GM03348 (cell line): Measurements from ENCODE around the gene AP2B1.
A peak's percentile ranks its signal among the peaks of the same experiment; 100 is the strongest.

Source experiments
- DNase-seq: peaks from one replicate; pipeline ENCODE4 v3.0.0; 2012; ENCODE audit warnings: low spot score

Gene AP2B1

DNA sequence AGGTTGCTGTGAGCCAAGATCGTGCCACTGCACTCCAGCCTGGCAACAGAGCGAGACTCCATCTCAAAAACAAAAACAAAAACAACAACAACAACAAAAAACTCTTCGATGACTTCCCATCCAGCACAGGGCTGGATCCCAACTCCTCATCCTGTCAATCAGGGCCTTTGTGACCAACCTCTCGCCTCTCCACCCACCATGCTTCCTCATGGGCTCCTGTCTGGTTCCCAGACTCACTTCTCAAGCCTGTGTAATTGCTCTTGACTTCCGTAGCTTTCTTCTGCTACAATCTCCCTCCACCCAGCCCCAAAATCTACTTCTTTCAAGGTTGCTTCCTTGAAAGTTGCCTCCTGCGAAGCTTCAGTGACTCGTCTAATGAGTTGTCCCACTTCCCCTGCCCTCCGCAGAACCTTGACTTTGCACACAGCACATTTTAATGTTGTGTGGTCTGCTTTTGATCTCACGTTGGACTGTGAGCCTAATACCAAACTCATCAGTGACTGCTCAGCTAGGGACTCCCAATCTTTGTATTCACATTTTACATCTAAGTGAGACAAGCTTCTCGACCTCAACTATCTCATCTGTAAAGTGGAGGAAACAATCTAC lies 143.4 kb downstream of the AP2B1 start:
- no peak for DNase-seq

DNA sequence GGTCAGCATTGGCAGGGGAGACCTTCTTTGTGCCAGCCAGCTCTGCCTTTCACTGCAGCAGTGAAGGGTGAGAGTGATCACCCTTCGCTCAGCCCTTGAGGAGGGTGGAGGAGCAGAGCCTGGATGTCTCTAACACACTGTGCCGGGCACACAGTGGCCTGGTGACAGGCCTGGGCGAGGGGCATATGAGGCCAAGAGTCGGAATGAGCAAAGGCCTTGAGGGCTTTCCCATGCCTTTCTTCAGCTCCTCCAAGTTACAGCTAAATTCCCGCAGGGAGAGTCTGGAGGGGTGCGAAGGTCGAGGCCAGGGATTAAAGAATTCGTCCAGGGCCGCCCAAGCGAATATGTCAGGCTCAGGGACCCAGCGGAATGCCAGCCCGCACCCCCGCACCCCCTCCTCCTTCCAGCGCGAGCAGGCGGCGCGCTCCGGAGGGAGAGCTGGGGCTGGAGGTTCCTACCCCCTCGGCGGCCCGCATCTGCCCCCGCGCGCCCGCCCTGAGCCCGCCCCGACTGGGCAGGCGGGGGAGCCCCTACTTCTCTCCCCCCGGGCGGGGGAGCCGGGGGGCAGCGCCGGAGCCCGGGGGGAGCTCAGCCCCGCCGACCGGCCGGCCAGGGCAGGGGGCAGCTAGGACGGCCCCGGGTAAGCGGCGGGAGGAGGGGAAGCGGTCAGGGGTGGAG lies 144.3 kb downstream of the AP2B1 start, which contains the start of gene RASL10B:
Gene RASL10B (plus strand): TSS at position 401 of the 678 bp plus-strand sequence. CDS start 3,546 bp downstream, outside the sequence.
- peak; percentile 88 for DNase-seq

GRCh38 chr17:35731917-35732805 lies 145.0 kb downstream of the AP2B1 start:
- DNase-seq = no peak

DNA sequence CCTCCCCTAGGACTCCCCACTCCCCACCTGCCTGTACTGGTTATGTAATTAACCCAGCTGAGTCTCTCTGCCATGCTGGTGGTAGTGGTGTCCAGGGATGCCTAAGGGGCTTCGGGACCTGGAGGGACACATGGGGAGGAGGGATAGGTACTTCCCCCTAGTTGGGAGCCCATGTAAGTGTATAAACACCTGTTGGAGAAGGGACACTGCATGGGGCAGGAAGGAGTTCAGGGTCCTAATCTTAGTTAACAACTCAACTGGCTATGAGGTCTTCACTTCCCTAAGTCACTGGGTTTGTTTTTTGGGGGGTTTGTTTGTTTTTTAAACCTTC lies 145.6 kb downstream of the AP2B1 start:
- no peak for DNase-seq

DNA sequence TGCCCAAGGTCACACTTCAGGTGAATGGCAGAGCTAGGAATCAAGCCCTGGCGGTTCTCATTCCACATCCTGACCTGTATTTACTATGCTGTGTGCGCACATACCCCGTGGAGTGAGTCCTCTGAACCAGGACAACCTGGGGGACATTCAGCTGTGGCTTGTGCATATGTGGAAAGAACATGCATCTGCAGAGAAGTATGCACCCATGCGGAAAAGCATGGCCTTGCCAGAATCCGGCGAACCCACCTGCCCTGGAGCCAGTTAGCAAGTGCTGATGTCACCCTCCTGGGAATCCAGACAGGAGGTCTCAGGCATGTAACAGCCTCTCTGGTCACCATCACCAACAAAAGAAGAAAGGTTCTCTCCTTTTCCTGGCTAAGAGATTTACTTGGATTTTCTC lies 146.2 kb downstream of the AP2B1 start:
- DNase-seq = no peak

DNA sequence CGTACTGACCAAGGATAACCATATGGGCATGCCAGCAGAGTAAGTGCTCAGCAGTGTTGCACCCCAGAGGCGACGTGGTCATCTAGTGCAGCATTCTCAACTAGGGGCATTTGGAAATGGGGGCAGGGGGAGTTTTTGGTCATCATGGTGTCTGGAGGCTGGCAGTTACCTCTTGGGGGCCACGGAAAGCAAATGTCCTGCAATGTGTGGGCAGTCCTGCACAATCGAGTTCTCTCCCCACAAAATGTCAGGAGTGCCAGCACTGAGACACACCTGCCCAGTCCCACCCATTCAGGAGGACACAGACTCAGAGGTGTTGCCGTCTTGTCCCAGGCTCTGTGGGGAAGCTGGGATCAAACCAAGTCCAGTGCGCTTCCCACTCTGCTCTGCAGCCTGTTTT lies 147.3 kb downstream of the AP2B1 start:
- no peak for DNase-seq

- no peak for DNase-seq
Measured at GRCh38 chr17:35735036-35735805, 148.1 kb downstream of the AP2B1 start.

GRCh38 chr17:35736236-35736635 lies 149.1 kb downstream of the AP2B1 start:
- DNase-seq = no peak

GRCh38 chr17:35738519-35739133 lies 151.5 kb downstream of the AP2B1 start:
- DNase-seq = no peak

GRCh38 chr17:35740216-35740615 lies 153.1 kb downstream of the AP2B1 start:
- no peak for DNase-seq

DNA sequence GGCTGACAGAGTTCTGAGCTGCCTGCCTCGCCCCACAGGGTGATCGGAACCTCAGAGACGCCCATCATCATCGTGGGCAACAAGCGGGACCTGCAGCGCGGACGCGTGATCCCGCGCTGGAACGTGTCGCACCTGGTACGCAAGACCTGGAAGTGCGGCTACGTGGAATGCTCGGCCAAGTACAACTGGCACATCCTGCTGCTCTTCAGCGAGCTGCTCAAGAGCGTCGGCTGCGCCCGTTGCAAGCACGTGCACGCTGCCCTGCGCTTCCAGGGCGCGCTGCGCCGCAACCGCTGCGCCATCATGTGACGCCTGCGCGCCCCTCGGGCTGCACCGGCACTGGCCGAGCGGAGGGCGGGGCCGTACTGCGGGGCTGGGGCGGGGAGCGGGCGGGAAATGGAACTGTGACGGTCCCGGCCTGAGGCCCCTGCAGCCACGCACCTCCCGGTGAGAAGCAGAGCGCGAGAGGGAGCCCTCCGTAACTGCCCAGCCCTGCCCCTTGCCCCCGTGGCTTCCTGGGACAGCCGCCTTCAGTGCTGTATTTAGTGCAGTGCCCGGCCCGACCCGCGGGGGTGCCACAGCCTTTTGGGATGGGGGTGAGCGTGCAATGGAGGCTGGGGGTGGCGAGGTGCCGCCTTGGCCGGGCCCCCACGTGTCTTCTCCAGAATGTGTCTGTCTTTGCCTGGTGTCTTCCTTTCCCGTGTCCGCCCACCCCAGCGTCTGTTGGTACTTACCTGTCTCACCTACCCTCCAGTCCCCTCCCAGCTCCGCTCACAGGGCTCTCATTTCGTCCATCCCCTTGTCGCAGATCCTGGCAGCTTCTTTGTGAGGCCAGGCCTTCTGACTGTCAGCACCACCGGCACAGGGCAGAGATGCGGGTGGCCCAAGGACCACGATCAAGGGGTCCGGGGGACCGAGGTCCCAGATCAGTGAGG lies 154.1 kb downstream of the AP2B1 start:
- DNase-seq = no peak

GRCh38 chr17:35742496-35742895 lies 155.4 kb downstream of the AP2B1 start:
- no peak for DNase-seq

DNA sequence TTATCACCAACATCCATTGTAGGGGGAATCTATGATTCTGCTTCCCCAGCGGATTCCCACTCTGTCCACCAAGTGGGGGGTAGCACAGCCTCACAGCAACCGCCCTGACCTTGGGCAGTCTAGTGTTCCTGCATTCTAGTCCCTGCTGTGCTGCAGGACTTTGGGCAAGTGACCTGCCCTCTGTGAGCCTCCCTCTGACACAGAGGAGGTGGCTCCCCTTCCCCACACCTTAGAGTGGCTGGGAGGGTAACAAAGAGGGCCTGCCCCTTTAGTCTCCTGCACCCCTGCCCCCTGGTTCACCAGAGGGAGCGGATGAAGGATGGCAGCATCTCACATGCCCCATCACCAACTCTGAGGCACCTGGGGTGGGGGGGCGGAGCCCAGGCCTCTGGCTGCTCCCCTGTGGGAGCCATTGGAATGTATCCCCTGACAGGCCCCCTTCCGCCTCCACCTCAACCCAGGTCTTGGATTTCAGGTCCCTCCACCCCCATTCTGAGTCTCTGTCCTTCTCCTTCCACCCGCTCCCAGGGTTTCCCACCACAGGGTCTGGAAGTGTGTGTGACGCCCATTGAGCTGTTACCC lies 155.9 kb downstream of the AP2B1 start:
- DNase-seq = no peak

GRCh38 chr17:35743626-35744328 lies 156.7 kb downstream of the AP2B1 start:
- DNase-seq = peak; percentile 75

DNA sequence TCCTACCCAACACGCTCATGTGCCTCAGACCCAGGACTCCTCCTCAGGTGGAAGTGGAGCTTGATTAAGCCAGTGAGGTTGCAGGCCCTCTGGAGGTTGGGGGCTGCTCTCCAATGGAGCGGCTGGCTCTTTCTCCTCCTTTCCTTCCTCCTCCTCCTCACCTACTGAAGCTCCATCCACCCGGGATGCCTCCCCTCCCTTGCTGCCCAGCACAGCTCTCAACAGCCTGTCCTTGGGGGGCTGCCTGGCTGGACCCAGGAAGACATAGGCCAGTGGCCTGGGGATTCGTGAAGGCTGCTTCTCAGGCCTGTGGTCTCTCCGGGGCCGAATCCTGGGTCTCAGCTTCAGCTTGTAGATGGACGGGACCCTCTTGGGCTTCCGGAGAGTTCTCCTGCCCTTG lies 157.7 kb downstream of the AP2B1 start:
- no peak for DNase-seq

DNA sequence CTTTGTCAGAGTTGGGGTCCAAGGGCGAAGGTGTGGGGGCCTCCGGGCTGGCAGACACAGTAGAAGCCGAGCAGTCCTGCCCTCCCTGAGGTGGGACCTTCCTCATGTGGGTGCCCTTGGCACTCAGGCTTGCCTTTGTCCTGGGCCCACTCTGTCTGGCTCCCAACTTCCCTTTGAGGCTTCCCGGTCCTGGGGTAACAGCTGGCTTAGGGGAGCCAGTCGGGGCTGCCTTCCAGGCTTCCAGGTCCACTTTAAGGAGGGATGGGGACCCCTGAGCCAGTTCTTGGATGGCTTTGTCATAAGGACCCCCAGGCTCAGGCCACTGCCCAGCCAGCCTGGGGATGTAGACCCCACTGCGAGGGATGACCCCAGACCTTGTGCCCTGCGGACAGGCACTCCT lies 158.1 kb downstream of the AP2B1 start:
- no peak for DNase-seq

- no peak for DNase-seq
Measured at GRCh38 chr17:35745749-35746320, 158.7 kb downstream of the AP2B1 start.

GRCh38 chr17:35747540-35748017 lies 160.5 kb downstream of the AP2B1 start:
- peak; percentile 90 for DNase-seq

- DNase-seq = no peak
Measured at GRCh38 chr17:35748341-35748841, 161.3 kb downstream of the AP2B1 start.
